ENCODE measurements around the gene PRLHR. TPM values are rescaled to one million over a fixed set of nuclear protein-coding genes. Genes with fewer than 3 reads are reported as not detected.

The PRLHR gene
- total RNA-seq, 2 experiments from 2014 or later: not detected

DNA sequence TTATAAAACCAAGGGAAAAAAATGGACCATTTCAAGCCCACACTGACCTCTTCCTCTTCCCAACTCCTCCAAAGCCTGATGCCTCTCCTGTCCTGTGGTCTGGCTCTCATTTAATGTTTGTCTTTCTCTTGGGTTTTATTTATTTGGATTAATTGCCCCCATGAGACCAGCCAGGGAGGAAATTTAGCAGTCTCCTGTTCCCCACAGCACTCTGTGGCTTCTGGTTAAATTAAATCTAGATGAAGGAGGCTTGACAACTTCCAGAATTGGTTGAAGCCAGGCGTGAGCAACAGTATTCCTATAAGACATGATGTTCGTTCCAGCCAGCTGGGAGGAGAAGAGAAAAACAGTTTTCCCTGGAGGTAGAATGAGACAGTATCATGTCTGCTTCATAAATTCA is 15.1 kb upstream of the PRLHR start:
- Mint-ChIP-seq H3K27me3 (ENCODE audit: low read depth) (no peaks in the 10 kb centered on the region), H3K9me3 (peaks cover 14% of the 10 kb centered on the region), H3K4me3 (no peak overlapping the region), H3K4me1 (ENCODE audit: low read depth) (no peaks in the 10 kb centered on the region), H3K36me3 (ENCODE audit: low read depth) (no peaks in the 10 kb centered on the region), H3K27ac (no peak overlapping the region)
- DNase-seq: no peak
- intact Hi-C loops (cut with micrococcal nuclease): no loop called here
- CTCF ChIA-PET: interaction anchor here (0.6 kb wide), 1 partner anchor 576 kb away, joined by 3 read pairs; no protein-coding TSS in a partner anchor

- no peak overlapping the region for H3K4me3 Mint-ChIP-seq
- H3K27ac Mint-ChIP-seq: no peak overlapping the region
- DNase-seq: no peak
- intact Hi-C loops (cut with micrococcal nuclease): no loop called here
- no peaks in the 10 kb centered on the region for H3K4me1 Mint-ChIP-seq (ENCODE audit: low read depth)
- H3K9me3 Mint-ChIP-seq: peaks cover 14% of the 10 kb centered on the region
- H3K36me3 Mint-ChIP-seq (ENCODE audit: low read depth): no peaks in the 10 kb centered on the region
- CTCF ChIA-PET: interaction anchor here (0.6 kb wide), 1 partner anchor 20 kb away, joined by 3 read pairs; no protein-coding TSS in a partner anchor
- H3K27me3 Mint-ChIP-seq (ENCODE audit: low read depth): no peaks in the 10 kb centered on the region
Measured at GRCh38 chr10:118607768-118608354, 12.4 kb upstream of the PRLHR start.

DNA sequence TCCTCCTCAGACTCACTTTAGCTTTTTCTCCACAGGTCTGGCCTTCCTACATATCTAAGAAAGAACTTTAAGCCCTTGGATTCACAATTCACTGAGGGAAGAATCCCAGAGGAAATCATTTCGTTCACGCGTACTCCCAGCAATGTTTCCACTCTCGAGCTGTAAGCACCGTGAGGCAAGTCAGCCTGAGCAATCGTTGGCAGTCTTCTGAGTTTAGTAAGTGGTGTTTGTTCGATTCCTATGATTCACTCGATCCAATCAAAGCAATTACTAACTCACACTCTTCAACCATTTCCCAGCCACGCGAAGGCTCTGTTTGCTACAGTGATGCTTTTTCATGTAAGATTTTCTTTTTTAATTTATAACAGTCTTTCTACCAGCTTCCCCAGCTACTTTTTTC is 10.2 kb upstream of the PRLHR start:
- CTCF ChIA-PET: interaction anchor here (1.7 kb wide), 1 partner anchor 9 kb away, joined by 3 read pairs; no protein-coding TSS in a partner anchor
- H3K36me3 Mint-ChIP-seq (ENCODE audit: low read depth): no peaks in the 10 kb centered on the region
- H3K9me3 Mint-ChIP-seq: peaks cover 14% of the 10 kb centered on the region
- no peaks in the 10 kb centered on the region for H3K27me3 Mint-ChIP-seq (ENCODE audit: low read depth)
- no peak overlapping the region for H3K4me3 Mint-ChIP-seq
- no peaks in the 10 kb centered on the region for H3K4me1 Mint-ChIP-seq (ENCODE audit: low read depth)
- intact Hi-C loops (cut with micrococcal nuclease): no loop called here
- no peak overlapping the region for H3K27ac Mint-ChIP-seq
- no peak for DNase-seq

DNA sequence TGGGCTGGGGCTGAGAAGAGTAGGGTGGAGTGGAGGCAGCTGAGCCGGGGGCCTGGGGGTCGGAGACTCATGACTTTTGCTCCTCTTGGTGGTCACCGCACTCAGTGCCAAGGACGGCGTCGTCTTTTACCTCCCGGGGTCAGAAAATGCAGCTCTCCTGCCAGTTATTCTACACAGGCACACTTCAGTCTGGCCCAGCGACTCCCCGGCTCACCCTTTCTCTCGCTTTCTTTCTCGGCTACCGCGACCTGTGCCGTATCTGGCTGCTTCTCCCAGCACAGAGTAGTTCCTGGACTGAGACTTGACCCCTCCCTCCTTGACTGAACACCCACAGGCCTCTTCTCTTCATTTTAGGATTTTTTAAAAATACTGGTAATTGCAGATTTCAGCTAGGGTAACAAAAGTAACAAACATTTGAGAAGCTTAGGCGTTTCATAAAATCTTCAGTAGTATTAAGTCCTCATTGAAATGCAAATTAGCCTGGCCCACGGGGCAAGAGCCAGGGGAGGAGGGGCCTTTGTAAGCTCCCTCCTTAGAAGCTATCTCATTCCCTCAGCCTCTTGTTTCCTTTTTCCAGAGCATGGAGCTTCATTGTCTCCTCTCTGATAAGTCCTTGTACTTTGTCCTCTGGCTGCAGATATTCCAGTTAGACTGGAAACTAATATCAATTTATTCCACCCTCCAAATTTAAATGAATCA is 1.1 kb upstream of the PRLHR start:
- Mint-ChIP-seq H3K27ac (no peak overlapping the region), H3K27me3 (ENCODE audit: low read depth) (peaks cover 40% of the 10 kb centered on the region), H3K4me1 (ENCODE audit: low read depth) (peaks cover 23% of the 10 kb centered on the region), H3K9me3 (no peaks in the 10 kb centered on the region), H3K36me3 (ENCODE audit: low read depth) (no peaks in the 10 kb centered on the region), H3K4me3 (no peak overlapping the region)
- CTCF ChIA-PET: interaction anchor here (1.0 to 1.1 kb wide), 2 partner anchors 8 to 156 kb away, joined by 3 read pairs; no protein-coding TSS in a partner anchor
- DNase-seq: no peak
- intact Hi-C loops (cut with micrococcal nuclease): no loop called here

- H3K36me3 Mint-ChIP-seq (ENCODE audit: low read depth): no peaks in the 10 kb centered on the region
- intact Hi-C loops (cut with micrococcal nuclease): no loop called here
- DNase-seq: no peak
- no peaks in the 10 kb centered on the region for H3K9me3 Mint-ChIP-seq
- peaks cover 40% of the 10 kb centered on the region for H3K27me3 Mint-ChIP-seq (ENCODE audit: low read depth)
- H3K27ac Mint-ChIP-seq: no peak overlapping the region
- peaks cover 23% of the 10 kb centered on the region for H3K4me1 Mint-ChIP-seq (ENCODE audit: low read depth)
- CTCF ChIA-PET: interaction anchor here (1.1 kb wide), 1 partner anchor 25 kb away, joined by 3 read pairs; no protein-coding TSS in a partner anchor
- no peak overlapping the region for H3K4me3 Mint-ChIP-seq
Measured at GRCh38 chr10:118595064-118595420, 406 bp downstream of the PRLHR start.

- H3K27me3 Mint-ChIP-seq (ENCODE audit: low read depth): peaks cover 40% of the 10 kb centered on the region
- DNase-seq: peak; percentile 51
- H3K4me1 Mint-ChIP-seq (ENCODE audit: low read depth): peaks cover 23% of the 10 kb centered on the region
- CTCF ChIA-PET: interaction anchor here (0.7 to 1.1 kb wide), 4 partner anchors 25 to 127 kb away, joined by 3 to 6 read pairs (median 4); no protein-coding TSS in a partner anchor
- H3K9me3 Mint-ChIP-seq: no peaks in the 10 kb centered on the region
- no peak overlapping the region for H3K27ac Mint-ChIP-seq
- H3K36me3 Mint-ChIP-seq (ENCODE audit: low read depth): no peaks in the 10 kb centered on the region
- intact Hi-C loops (cut with micrococcal nuclease): loop anchor here (1.0 kb wide), 2 partner anchors 27 to 127 kb away; no protein-coding TSS in a partner anchor
- no peak overlapping the region for H3K4me3 Mint-ChIP-seq
Measured at GRCh38 chr10:118594392-118595063, 920 bp downstream of the PRLHR start.

DNA sequence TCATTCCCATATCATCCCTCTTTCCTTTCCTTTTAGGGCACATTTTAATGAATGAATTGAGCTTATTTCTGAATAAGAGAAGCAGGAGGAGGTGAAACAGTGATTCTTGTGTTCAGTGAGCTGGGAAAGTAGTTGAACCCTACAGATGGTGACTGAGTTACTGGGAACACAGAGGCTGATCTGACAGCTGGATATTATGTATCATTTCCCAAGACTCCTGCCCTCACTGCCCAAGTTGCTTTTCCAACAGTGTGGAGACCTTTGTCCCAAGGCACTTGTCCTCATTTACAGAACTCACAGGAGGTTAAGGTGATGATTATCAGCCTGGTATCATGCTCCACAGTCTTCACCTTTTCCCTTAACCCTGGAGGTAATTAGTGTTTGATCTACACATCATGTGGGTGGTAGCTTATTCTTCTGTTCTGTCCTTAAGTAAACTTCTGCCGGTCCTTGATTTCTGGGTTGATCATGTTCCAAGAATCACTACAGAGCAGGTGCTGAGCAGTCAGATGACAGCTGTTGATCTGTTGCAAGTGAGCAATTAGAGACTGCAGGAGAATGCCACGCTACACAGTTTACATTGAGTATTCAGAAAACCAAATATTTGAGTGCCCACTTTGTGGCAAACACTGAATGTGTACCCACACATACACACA is 2.6 kb downstream of the PRLHR start:
- Mint-ChIP-seq H3K27me3 (ENCODE audit: low read depth) (peaks cover 40% of the 10 kb centered on the region), H3K27ac (no peak overlapping the region), H3K4me1 (ENCODE audit: low read depth) (peaks cover 23% of the 10 kb centered on the region), H3K4me3 (no peak overlapping the region), H3K36me3 (ENCODE audit: low read depth) (no peaks in the 10 kb centered on the region), H3K9me3 (no peaks in the 10 kb centered on the region)
- intact Hi-C loops (cut with micrococcal nuclease): no loop called here
- CTCF ChIA-PET: interaction anchor here (1.0 to 1.3 kb wide), 2 partner anchors 34 to 128 kb away, joined by 3 to 5 read pairs; no protein-coding TSS in a partner anchor
- no peak for DNase-seq

- Mint-ChIP-seq H3K4me1 (ENCODE audit: low read depth) (peaks cover 9% of the 10 kb centered on the region), H3K27me3 (ENCODE audit: low read depth) (peaks cover 22% of the 10 kb centered on the region), H3K4me3 (no peak overlapping the region), H3K27ac (no peak overlapping the region), H3K36me3 (ENCODE audit: low read depth) (no peaks in the 10 kb centered on the region), H3K9me3 (no peaks in the 10 kb centered on the region)
- CTCF ChIA-PET: interaction anchor here (0.6 to 1.2 kb wide), 4 partner anchors 13 to 289 kb away, joined by 3 to 5 read pairs (median 4); no protein-coding TSS in a partner anchor
- no peak for DNase-seq
- intact Hi-C loops (cut with micrococcal nuclease): no loop called here
Measured at GRCh38 chr10:118590334-118590733, 5.1 kb downstream of the PRLHR start.

DNA sequence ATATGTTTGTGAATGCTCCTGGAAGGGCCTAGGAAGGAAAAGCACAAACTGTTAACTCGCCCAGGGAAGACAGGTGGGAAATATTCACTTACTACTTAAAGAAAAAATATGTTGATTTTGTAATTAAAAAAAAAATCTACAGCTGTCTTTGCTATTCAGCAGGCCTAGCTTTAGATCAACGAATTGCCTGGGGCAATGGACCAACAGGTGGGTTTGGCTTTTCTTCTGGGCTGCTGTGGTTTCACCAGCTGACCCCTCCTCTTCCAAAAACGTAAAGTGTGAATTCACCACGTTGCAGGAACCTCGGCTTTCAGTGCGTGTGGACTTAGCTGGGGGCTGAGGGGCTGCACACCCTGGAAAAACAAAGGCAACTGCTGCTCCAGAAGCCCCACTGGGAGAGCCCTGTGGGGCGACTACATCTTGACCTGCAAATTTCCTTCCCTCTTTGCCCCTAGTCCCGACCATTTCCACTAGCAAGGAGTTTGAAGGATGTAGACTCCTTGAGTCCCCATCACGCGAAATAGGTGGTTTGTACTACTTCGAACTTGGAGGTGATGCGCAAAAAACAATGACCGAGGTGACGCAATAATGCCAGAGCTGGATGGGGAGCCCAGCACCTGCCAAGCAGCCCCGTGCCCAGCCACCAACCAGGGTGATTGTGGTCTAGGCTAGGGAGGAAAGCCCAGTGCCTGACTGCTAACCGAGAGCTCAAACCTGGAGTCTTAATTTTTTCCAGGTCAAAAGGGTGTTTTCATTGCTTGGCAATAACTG is 7.4 kb downstream of the PRLHR start:
- Mint-ChIP-seq H3K9me3 (no peaks in the 10 kb centered on the region), H3K4me3 (no peak overlapping the region), H3K36me3 (ENCODE audit: low read depth) (no peaks in the 10 kb centered on the region), H3K27ac (no peak overlapping the region), H3K4me1 (ENCODE audit: low read depth) (no peaks in the 10 kb centered on the region), H3K27me3 (ENCODE audit: low read depth) (peaks cover 1% of the 10 kb centered on the region)
- CTCF ChIA-PET: interaction anchor here (0.7 kb wide), 1 partner anchor 20 kb away, joined by 3 read pairs; no protein-coding TSS in a partner anchor
- intact Hi-C loops (cut with micrococcal nuclease): no loop called here
- no peak for DNase-seq

- no peak overlapping the region for H3K4me3 Mint-ChIP-seq
- no peaks in the 10 kb centered on the region for H3K27me3 Mint-ChIP-seq (ENCODE audit: low read depth)
- no peaks in the 10 kb centered on the region for H3K36me3 Mint-ChIP-seq (ENCODE audit: low read depth)
- no peaks in the 10 kb centered on the region for H3K4me1 Mint-ChIP-seq (ENCODE audit: low read depth)
- CTCF ChIA-PET: no interaction called here
- no peak for DNase-seq
- intact Hi-C loops (cut with micrococcal nuclease): no loop called here
- no peaks in the 10 kb centered on the region for H3K9me3 Mint-ChIP-seq
- H3K27ac Mint-ChIP-seq: no peak overlapping the region
Measured at GRCh38 chr10:118586911-118587310, 8.5 kb downstream of the PRLHR start.

GRCh38 chr10:118585794-118586193 is 9.7 kb downstream of the PRLHR start:
- Mint-ChIP-seq H3K4me3 (no peak overlapping the region), H3K4me1 (ENCODE audit: low read depth) (no peaks in the 10 kb centered on the region), H3K9me3 (no peaks in the 10 kb centered on the region), H3K27ac (no peak overlapping the region), H3K36me3 (ENCODE audit: low read depth) (no peaks in the 10 kb centered on the region), H3K27me3 (ENCODE audit: low read depth) (no peaks in the 10 kb centered on the region)
- intact Hi-C loops (cut with micrococcal nuclease): no loop called here
- DNase-seq: no peak
- CTCF ChIA-PET: no interaction called here
